ENCODE results near the gene TRIM26.

TRIM26 gene

DNA sequence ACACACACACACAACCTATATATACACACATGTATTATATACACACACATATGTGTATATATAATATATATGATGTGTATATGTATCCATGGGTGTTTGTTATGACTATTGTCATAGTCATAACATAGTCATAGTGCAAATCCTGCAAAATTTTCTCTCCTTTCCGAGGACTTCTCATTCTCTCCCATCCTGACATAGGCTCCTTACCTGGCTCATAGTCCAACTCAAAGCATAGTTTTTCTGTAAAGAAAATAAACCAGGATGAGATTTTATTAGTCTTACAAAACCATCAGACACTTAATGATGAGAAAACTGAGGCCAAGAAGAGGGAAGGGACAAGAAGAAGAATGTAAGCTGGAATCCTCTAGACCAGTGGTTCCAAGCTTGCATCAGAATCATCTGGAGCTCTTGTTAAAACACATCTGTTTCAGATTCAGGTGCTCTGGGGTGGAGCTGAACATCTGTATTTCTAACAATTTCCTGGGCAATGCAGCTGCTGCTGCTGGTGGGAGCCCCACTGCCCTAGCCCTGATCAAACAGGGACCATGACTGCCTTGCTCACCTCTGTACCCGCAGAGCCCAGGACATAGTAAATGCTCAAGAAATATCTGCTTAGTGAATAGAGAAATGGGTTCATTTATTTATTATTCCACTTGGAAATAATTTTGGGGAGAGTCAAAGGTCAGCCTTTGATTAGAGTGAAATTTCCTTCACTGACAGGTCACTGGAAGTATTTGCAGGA is 57.5 kb downstream of the TRIM26 start:
- TF ChIP-seq SIN3A (IDR thresholded peaks at IDR 0.05; ENCODE audit: borderline replicate concordance, insufficient read depth, low read length) (no peak), FOXP2 (optimal IDR thresholded peaks at IDR 0.05; ENCODE audit: borderline replicate concordance, extremely low read depth, extremely low read length, insufficient read depth) (no peak), TAF1 (IDR thresholded peaks at IDR 0.05; ENCODE audit: borderline replicate concordance, insufficient read depth, low read length) (no peak), POLR2AphosphoS5 (IDR thresholded peaks at IDR 0.05; ENCODE audit: low read depth, low read length) (no peak)
- TF ChIP-seq, protein P1, sequence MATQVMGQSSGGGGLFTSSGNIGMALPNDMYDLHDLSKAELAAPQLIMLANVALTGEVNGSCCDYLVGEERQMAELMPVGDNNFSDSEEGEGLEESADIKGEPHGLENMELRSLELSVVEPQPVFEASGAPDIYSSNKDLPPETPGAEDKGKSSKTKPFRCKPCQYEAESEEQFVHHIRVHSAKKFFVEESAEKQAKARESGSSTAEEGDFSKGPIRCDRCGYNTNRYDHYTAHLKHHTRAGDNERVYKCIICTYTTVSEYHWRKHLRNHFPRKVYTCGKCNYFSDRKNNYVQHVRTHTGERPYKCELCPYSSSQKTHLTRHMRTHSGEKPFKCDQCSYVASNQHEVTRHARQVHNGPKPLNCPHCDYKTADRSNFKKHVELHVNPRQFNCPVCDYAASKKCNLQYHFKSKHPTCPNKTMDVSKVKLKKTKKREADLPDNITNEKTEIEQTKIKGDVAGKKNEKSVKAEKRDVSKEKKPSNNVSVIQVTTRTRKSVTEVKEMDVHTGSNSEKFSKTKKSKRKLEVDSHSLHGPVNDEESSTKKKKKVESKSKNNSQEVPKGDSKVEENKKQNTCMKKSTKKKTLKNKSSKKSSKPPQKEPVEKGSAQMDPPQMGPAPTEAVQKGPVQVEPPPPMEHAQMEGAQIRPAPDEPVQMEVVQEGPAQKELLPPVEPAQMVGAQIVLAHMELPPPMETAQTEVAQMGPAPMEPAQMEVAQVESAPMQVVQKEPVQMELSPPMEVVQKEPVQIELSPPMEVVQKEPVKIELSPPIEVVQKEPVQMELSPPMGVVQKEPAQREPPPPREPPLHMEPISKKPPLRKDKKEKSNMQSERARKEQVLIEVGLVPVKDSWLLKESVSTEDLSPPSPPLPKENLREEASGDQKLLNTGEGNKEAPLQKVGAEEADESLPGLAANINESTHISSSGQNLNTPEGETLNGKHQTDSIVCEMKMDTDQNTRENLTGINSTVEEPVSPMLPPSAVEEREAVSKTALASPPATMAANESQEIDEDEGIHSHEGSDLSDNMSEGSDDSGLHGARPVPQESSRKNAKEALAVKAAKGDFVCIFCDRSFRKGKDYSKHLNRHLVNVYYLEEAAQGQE (IDR thresholded peaks at IDR 0.05; ENCODE audit: insufficient read depth in 1 of 2, low read depth in 2 of 2, low read length in 2 of 2) = no peak

DNA sequence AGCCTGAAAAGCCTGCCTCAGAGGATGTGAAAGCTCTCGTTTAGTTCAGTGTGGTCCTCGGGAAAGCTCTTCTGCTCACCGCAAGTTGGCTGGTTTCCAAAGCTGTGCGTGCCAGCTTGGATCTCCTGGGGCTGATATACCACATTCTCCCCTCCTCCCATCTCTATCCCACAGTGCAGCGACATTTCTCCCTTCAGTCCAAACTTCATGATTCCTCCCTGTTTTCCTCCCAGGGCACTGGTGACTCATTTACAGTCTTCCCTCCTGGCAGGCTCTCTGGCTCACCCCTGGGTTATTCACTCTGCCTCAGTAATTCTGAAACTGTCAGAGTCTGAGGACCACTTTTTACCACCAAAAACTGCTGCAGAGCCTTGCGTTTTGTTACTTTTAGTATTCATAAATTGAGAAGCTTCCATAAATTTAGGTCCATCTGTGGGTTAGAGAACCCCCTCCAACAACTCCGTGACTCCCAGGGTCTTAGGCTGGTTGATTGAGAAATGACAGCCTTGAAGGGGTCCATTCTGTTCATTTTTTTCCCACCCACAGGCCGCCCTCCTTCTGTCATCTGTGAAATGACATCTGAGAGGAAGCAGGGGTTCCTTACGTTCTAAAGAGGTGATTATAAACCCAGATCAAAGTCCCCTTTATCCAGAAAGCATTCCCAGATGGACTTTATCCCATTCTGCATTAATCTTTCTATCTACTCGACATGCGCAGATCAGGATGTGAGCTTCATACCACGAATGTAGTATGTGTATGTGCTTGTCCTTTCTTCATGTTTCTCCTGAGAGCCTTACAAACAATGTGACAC is 58.3 kb downstream of the TRIM26 start:
- TF ChIP-seq, protein P1 (IDR thresholded peaks at IDR 0.05; ENCODE audit: insufficient read depth in 1 of 2, low read depth in 2 of 2, low read length in 2 of 2) = no peak
- no peak for TF ChIP-seq FOXP2 (optimal IDR thresholded peaks at IDR 0.05; ENCODE audit: borderline replicate concordance, extremely low read depth, extremely low read length, insufficient read depth)
- no peak for TF ChIP-seq TAF1 (IDR thresholded peaks at IDR 0.05; ENCODE audit: borderline replicate concordance, insufficient read depth, low read length)
- no peak for TF ChIP-seq POLR2AphosphoS5 (IDR thresholded peaks at IDR 0.05; ENCODE audit: low read depth, low read length)
- TF ChIP-seq SIN3A (IDR thresholded peaks at IDR 0.05; ENCODE audit: borderline replicate concordance, insufficient read depth, low read length) = no peak

DNA sequence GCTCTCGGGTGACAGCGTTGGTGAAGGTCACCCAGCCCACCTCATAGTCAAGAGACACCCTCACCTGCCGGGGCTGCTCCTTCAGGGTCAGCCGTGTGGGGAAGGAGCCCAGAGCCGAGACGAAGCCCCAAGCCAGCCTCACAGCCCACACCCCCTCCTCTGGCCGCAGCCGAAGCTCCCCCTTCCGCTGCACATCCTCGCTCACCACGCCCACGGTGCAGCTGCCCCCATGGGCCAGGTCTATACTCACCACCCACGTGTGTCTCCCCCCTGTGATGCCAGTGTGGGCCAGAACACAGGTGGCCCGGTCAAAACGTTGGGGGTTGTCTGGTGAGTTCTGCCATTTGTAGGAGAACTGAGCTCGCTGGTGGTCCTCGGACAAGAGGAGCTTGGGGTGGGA is 59.1 kb downstream of the TRIM26 start:
- TF ChIP-seq FOXP2 (optimal IDR thresholded peaks at IDR 0.05; ENCODE audit: borderline replicate concordance, extremely low read depth, extremely low read length, insufficient read depth) (no peak), TAF1 (IDR thresholded peaks at IDR 0.05; ENCODE audit: borderline replicate concordance, insufficient read depth, low read length) (no peak), SIN3A (IDR thresholded peaks at IDR 0.05; ENCODE audit: borderline replicate concordance, insufficient read depth, low read length) (no peak), POLR2AphosphoS5 (IDR thresholded peaks at IDR 0.05; ENCODE audit: low read depth, low read length) (no peak)
- TF ChIP-seq, protein P1 (IDR thresholded peaks at IDR 0.05; ENCODE audit: insufficient read depth in 1 of 2, low read depth in 2 of 2, low read length in 2 of 2) = no peak

DNA sequence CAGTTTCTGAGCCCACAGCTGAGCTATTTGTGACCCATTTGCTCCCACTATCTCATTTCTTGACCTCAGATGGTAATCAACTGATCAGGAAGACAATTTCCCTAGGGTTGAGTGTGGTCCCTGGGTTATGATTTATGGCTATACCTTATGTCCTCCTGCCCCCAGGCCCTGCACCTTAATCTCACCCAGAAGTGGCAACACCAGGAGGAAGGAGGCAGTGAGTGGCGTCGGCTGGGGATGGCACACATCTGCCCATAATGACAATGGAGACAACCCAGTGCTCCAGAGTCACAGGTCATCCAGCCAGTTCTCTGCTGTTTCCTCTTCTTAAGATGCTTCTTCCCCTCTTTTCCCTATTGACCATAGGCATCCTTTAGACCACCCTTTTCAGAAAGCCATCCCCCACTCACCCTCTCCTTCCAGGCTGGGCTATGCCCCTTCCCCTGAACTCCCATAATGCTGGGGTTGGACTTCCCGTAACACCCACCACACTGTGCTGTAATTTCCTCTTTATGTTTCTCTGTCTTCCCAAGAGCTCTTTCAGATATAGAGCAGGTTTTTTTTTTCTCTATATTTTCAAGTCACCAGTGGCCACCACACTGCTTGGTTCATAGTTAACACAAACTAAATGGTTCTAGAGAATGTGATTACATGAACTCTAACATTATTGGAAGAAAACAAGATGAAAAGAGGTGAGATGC is 60.1 kb downstream of the TRIM26 start:
- TF ChIP-seq, protein P1 (IDR thresholded peaks at IDR 0.05; ENCODE audit: insufficient read depth in 1 of 2, low read depth in 2 of 2, low read length in 2 of 2) = no peak
- TF ChIP-seq POLR2AphosphoS5 (IDR thresholded peaks at IDR 0.05; ENCODE audit: low read depth, low read length) (no peak), SIN3A (IDR thresholded peaks at IDR 0.05; ENCODE audit: borderline replicate concordance, insufficient read depth, low read length) (no peak), FOXP2 (optimal IDR thresholded peaks at IDR 0.05; ENCODE audit: borderline replicate concordance, extremely low read depth, extremely low read length, insufficient read depth) (no peak), TAF1 (IDR thresholded peaks at IDR 0.05; ENCODE audit: borderline replicate concordance, insufficient read depth, low read length) (no peak)
